BLaER1 treated with 17β-estradiol and CSF1 and Interleukin-3, amounts not matched to agents 10 nM and 100 nM (cell line): ENCODE data around the gene CACNB2.

Experiments
- H3K27ac ChIP-seq, 11 experiments: shearing (Covaris generic); formaldehyde crosslinking; 2 replicates each; pipeline ENCODE4 v1.8.1; 2022
- H3K27me3 ChIP-seq, 11 experiments: shearing (Covaris generic); formaldehyde crosslinking; 2 replicates each; pipeline ENCODE4 v1.8.1; 2022
- H3K36me3 ChIP-seq, 11 experiments: shearing (Covaris generic); formaldehyde crosslinking; 2 replicates each; pipeline ENCODE4 v1.8.1; 2022
- H3K4me1 ChIP-seq, 10 experiments: shearing (Covaris generic); formaldehyde crosslinking; 2 replicates each; pipeline ENCODE4 v1.8.1; 2022
- H3K4me2 ChIP-seq, 11 experiments: shearing (Covaris generic); formaldehyde crosslinking; 2 replicates each; pipeline ENCODE4 v1.8.1; 2022
- H3K4me3 ChIP-seq, 10 experiments: shearing (Covaris generic); formaldehyde crosslinking; 2 replicates each; pipeline ENCODE4 v1.8.1; 2022
- H3K9ac ChIP-seq, 11 experiments: shearing (Covaris generic); formaldehyde crosslinking; 2 replicates each; pipeline ENCODE4 v1.8.1; 2022
- H3K9me3 ChIP-seq, 11 experiments: shearing (Covaris generic); formaldehyde crosslinking; replicated peaks in 1 of 11; 2 replicates each; pipeline ENCODE4 v1.8.1; 2022
- H4K20me1 ChIP-seq, 11 experiments: shearing (Covaris generic); formaldehyde crosslinking; 2 replicates each; pipeline ENCODE4 v1.8.1; 2022
- Cebpa-rat ChIP-seq, 11 experiments: shearing (Covaris generic); IDR thresholded peaks; 2 replicates each; pipeline ENCODE4 v1.8.1; 2022

The CACNB2 gene

DNA sequence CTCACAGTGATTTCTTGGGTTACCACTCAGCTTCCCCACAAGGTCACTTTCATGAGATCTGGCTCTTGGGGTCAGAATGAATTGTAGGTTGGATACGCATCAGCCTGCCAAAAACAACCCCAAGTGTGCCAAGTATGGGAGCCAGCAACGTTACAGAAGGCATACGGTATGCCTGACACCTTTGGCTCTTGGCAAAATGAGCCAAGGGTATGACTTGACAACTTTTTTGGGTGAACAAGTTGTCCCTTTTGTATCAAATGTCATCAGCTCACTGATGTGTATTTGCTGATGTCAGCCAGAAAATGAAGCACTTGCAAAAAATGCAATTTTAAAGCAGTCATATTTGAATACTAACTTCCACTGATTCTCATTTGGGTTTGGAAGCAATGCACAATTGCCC lies 168.4 kb downstream of the CACNB2 start:
- H3K27ac ChIP-seq, result no peak overlapping the region
- no peak overlapping the region for H3K4me2 ChIP-seq
- H3K9ac ChIP-seq, result no peak overlapping the region
- H4K20me1 ChIP-seq, result no peaks in the 10 kb centered on the region
- TF ChIP-seq Cebpa-rat (IDR thresholded peaks at IDR 0.05), result no peak
- no peaks in the 10 kb centered on the region for H3K9me3 ChIP-seq
- H3K27me3 ChIP-seq, result no peaks in the 10 kb centered on the region
- H3K4me1 ChIP-seq, result peaks cover 0 to 33% (median 6%) of the 10 kb centered on the region in 10 experiments; a peak in 9 of 20 replicates
- H3K4me3 ChIP-seq, result no peak overlapping the region
- H3K36me3 ChIP-seq, result no peaks in the 10 kb centered on the region

DNA sequence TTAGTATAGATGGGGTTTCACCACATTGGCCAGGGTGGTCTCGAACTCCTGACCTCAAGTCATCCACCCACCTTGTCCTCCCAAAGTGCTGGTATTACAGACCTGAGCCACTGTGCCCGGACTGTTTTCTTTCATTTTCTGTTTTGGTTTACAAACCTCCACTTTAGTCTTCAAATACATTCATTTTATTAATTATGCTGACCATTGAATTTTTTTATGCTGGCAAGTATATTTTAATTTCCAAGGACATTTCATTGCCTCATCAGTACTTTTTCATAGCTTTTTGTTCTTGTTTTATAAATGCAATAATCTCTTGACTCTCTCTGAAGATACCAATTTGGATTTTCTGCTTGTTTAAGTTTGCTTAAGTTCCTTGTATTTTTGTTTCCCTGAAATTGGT lies 170.5 kb downstream of the CACNB2 start:
- Histone ChIP-seq H4K20me1 (no peaks in the 10 kb centered on the region), H3K9me3 (no peaks in the 10 kb centered on the region), H3K4me2 (no peak overlapping the region), H3K27ac (no peak overlapping the region), H3K9ac (no peak overlapping the region), H3K36me3 (no peaks in the 10 kb centered on the region), H3K27me3 (no peaks in the 10 kb centered on the region), H3K4me1 (peaks cover 0 to 14% (median 3%) of the 10 kb centered on the region in 10 experiments; a peak in 7 of 20 replicates), H3K4me3 (no peak overlapping the region)
- TF ChIP-seq Cebpa-rat (IDR thresholded peaks at IDR 0.05), result no peak

- H3K36me3 ChIP-seq, result no peaks in the 10 kb centered on the region
- no peak overlapping the region for H3K4me2 ChIP-seq
- H3K27ac ChIP-seq, result no peak overlapping the region
- no peaks in the 10 kb centered on the region for H3K9me3 ChIP-seq
- H3K4me3 ChIP-seq, result no peak overlapping the region
- H4K20me1 ChIP-seq, result no peaks in the 10 kb centered on the region
- no peaks in the 10 kb centered on the region for H3K4me1 ChIP-seq
- no peaks in the 10 kb centered on the region for H3K27me3 ChIP-seq
- TF ChIP-seq Cebpa-rat (IDR thresholded peaks at IDR 0.05), result no peak
- H3K9ac ChIP-seq, result no peak overlapping the region
Observed at GRCh38 chr10:18312374-18313139, 172.3 kb downstream of the CACNB2 start.

DNA sequence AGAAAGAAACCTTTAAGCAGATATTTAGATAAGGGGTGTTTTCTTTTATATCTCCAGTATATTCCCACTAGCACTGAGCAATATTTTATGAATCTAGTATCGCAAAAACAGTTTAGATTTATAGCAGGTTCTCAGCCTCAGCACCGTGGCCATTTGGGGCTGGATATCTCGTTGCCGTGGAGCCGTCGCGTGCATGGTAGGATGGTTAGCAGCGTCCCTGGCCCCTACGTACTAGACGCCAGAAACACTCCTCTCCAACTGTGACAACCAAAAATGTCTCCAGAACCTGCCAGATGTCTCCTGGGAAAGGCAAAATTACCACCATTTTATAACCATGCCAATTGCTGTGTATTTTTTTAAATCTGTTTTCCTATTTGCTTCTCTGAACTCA lies 172.9 kb downstream of the CACNB2 start:
- Histone ChIP-seq H4K20me1 (no peaks in the 10 kb centered on the region), H3K9ac (no peak overlapping the region), H3K36me3 (no peaks in the 10 kb centered on the region), H3K27me3 (no peaks in the 10 kb centered on the region), H3K4me3 (no peak overlapping the region), H3K4me1 (no peaks in the 10 kb centered on the region), H3K4me2 (no peak overlapping the region), H3K9me3 (no peaks in the 10 kb centered on the region), H3K27ac (no peak overlapping the region)
- no peak for TF ChIP-seq Cebpa-rat (IDR thresholded peaks at IDR 0.05)

DNA sequence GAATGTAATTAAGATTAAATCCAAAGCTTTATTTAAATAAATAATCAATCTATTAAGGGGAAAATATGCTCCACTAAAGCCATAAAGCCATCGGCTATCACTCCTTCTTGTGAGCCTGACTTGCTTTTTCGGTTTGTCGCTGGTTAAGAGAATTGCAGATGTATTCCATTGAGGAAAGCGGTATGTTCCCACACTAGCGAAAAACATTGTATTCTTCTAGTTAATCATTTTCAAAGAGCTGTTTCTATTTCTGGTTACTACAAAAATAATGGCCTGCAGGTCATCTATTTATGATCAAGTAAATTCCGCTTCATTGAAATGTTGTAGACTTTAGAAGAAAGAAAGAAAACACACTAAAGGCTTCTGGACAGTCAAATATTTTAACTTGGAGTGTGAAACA lies 173.4 kb downstream of the CACNB2 start:
- Histone ChIP-seq H3K27me3 (no peaks in the 10 kb centered on the region), H3K4me3 (no peak overlapping the region), H3K36me3 (no peaks in the 10 kb centered on the region), H4K20me1 (no peaks in the 10 kb centered on the region), H3K9me3 (no peaks in the 10 kb centered on the region), H3K4me2 (no peak overlapping the region), H3K4me1 (no peaks in the 10 kb centered on the region), H3K9ac (no peak overlapping the region), H3K27ac (no peak overlapping the region)
- no peak for TF ChIP-seq Cebpa-rat (IDR thresholded peaks at IDR 0.05)

GRCh38 chr10:18319628-18320027 lies 179.4 kb downstream of the CACNB2 start:
- no peak for TF ChIP-seq Cebpa-rat (IDR thresholded peaks at IDR 0.05)

DNA sequence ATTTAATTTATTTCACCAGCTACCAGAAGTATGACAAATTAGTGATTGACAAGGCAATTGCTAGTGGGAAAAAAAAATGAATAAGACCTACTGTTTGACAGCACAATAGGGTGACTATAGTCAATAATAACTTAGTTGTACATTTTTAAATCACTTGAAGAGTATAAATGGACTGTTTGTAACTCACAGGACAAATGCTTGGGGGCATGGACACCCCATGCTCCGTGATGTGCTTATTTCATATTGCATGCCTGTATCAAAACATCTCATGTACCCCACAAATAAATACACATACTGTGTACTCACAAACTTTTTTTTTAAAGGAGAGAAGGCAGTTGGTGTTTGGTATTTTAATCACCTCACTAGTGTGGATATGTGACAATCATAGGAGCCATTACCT lies 181.1 kb downstream of the CACNB2 start:
- Histone ChIP-seq H3K4me1 (no peaks in the 10 kb centered on the region), H3K9me3 (peaks cover 0 to 4% (median 0%) of the 10 kb centered on the region in 11 experiments; a peak in 3 of 22 replicates), H3K27ac (no peak overlapping the region), H4K20me1 (no peaks in the 10 kb centered on the region; a peak in 1 of 22 replicates), H3K9ac (no peak overlapping the region), H3K4me2 (no peak overlapping the region), H3K27me3 (no peaks in the 10 kb centered on the region), H3K36me3 (no peaks in the 10 kb centered on the region), H3K4me3 (no peak overlapping the region)
- no peak for TF ChIP-seq Cebpa-rat (IDR thresholded peaks at IDR 0.05)

More at GRCh38 chr10:18319628-18320027, 179.4 kb downstream of the CACNB2 start:
- no peak overlapping the region for H3K9ac ChIP-seq
- no peak overlapping the region for H3K4me3 ChIP-seq
- no peak overlapping the region for H3K4me2 ChIP-seq
- no peaks in the 10 kb centered on the region for H3K27me3 ChIP-seq
- no peaks in the 10 kb centered on the region for H3K36me3 ChIP-seq
- H3K27ac ChIP-seq, result no peak overlapping the region
- H3K4me1 ChIP-seq, result no peaks in the 10 kb centered on the region
- no peaks in the 10 kb centered on the region; a peak in 1 of 22 replicates for H4K20me1 ChIP-seq
- peaks cover 0 to 4% (median 0%) of the 10 kb centered on the region in 11 experiments; a peak in 3 of 22 replicates for H3K9me3 ChIP-seq

GRCh38 chr10:18323916-18324315 lies 183.7 kb downstream of the CACNB2 start:
- Histone ChIP-seq H4K20me1 (no peaks in the 10 kb centered on the region; a peak in 1 of 22 replicates), H3K27me3 (no peaks in the 10 kb centered on the region), H3K9ac (no peak overlapping the region), H3K9me3 (peaks cover 0 to 4% (median 0%) of the 10 kb centered on the region in 11 experiments; a peak in 3 of 22 replicates), H3K27ac (no peak overlapping the region), H3K4me2 (no peak overlapping the region), H3K4me1 (no peaks in the 10 kb centered on the region), H3K4me3 (no peak overlapping the region), H3K36me3 (no peaks in the 10 kb centered on the region)
- no peak for TF ChIP-seq Cebpa-rat (IDR thresholded peaks at IDR 0.05)

- Histone ChIP-seq H3K9ac (no peak overlapping the region), H3K36me3 (no peaks in the 10 kb centered on the region), H3K27ac (no peak overlapping the region), H3K4me2 (no peak overlapping the region), H3K4me3 (no peak overlapping the region), H3K27me3 (no peaks in the 10 kb centered on the region), H3K9me3 (no peaks in the 10 kb centered on the region), H3K4me1 (no peaks in the 10 kb centered on the region), H4K20me1 (no peaks in the 10 kb centered on the region; a peak in 1 of 22 replicates)
- TF ChIP-seq Cebpa-rat (IDR thresholded peaks at IDR 0.05), result no peak
Observed at GRCh38 chr10:18325410-18325809, 185.2 kb downstream of the CACNB2 start.

DNA sequence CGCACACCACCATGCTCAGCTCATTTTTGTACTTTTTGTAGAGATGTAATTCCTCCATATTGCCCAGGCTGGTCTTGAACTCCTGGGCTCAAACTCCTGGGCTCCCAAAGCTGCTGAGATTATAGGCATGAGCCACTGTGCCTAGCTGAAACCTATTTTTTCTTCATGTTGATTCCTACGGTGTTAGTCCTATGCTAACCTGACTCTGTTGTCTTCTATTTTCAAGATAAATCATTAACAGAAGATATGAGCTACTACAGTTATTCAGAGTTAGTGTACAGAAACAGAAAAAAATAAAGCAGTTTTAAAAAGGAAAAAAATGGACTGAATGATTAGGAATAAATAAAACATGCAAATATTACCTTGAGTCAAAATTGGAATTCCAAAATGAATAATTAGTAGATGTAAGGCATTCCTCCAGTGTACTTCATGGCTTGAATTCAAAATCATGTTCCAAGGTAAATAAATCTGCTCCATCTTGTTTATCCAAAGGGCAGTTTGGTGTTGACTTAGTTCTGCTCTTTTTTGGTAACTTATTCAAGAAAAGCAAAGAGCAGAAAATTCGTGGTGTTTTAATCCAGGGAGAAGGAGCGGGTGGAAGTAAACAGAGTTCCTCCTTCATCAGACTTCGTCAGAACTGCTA lies 185.8 kb downstream of the CACNB2 start:
- Histone ChIP-seq H3K27ac (no peak overlapping the region), H4K20me1 (no peaks in the 10 kb centered on the region; a peak in 1 of 22 replicates), H3K4me2 (no peak overlapping the region), H3K4me1 (no peaks in the 10 kb centered on the region), H3K36me3 (no peaks in the 10 kb centered on the region), H3K27me3 (no peaks in the 10 kb centered on the region), H3K4me3 (no peak overlapping the region), H3K9ac (no peak overlapping the region), H3K9me3 (no peaks in the 10 kb centered on the region)
- no peak for TF ChIP-seq Cebpa-rat (IDR thresholded peaks at IDR 0.05)
